Measurements from ENCODE around the gene KLHL3.

GRCh38 chr5:137735555-137736284, at the start of gene KLHL3:
- TF ChIP-seq, protein P1, sequence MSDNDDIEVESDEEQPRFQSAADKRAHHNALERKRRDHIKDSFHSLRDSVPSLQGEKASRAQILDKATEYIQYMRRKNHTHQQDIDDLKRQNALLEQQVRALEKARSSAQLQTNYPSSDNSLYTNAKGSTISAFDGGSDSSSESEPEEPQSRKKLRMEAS (IDR thresholded peaks at IDR 0.05; ENCODE audit: insufficient read depth, insufficient read length): no peak
- TF ChIP-seq POLR2AphosphoS5 (IDR thresholded peaks at IDR 0.05; ENCODE audit: insufficient read depth, low read depth, low read length): no peak

Measured in endothelial cell of umbilical vein (primary cell).